Type B pancreatic cell (in vitro differentiated cells): ENCODE results near the gene CD82. TPM values are rescaled to one million over a fixed set of nuclear protein-coding genes. Genes with fewer than 3 reads are reported as not detected.

ENCODE experiments used
- DNase-seq: peaks from one replicate; pipeline ENCODE4 v3.0.0; 2021; ENCODE audit warnings: mixed read lengths; ENCODE audit not compliant: unreplicated experiment; ENCODE audit errors: extremely low spot score
- H3K27ac Mint-ChIP-seq: 2 replicates; pipeline ENCODE4 v1.8.0; 2021; ENCODE audit warnings: mild to moderate bottlenecking, mixed read lengths
- H3K27me3 Mint-ChIP-seq: 2 replicates; pipeline ENCODE4 v1.8.0; 2021; ENCODE audit warnings: mixed read lengths
- H3K36me3 Mint-ChIP-seq: 2 replicates; pipeline ENCODE4 v1.8.0; 2021; ENCODE audit warnings: mixed read lengths
- H3K4me1 Mint-ChIP-seq: one replicate; pipeline ENCODE4 v1.8.0; 2021; ENCODE audit warnings: mixed read lengths; ENCODE audit not compliant: unreplicated experiment
- H3K4me3 Mint-ChIP-seq: 2 replicates; pipeline ENCODE4 v1.8.0; 2021; ENCODE audit warnings: mild to moderate bottlenecking, mixed read lengths
- H3K9me3 Mint-ChIP-seq: 2 replicates; pipeline ENCODE4 v1.8.0; 2021; ENCODE audit warnings: mixed read lengths
- total RNA-seq: library from RNA; stranded (reverse); gene quantifications from 2 replicates; pipeline ENCODE4 v1.2.1, GENCODE V29; 2021; ENCODE audit warnings: low replicate concordance
- TF ChIP-seq, protein P1 (sequence below): fragments of 200-600 bp; sonication (generic); conservative IDR thresholded peaks from 2 replicates; pipeline ENCODE4 v1.5.0; 2021; ENCODE audit warnings: antibody characterized with exemption, mild to moderate bottlenecking

The CD82 gene
- total RNA-seq, 1 donor from 2014 or later, result 82.1 TPM

DNA sequence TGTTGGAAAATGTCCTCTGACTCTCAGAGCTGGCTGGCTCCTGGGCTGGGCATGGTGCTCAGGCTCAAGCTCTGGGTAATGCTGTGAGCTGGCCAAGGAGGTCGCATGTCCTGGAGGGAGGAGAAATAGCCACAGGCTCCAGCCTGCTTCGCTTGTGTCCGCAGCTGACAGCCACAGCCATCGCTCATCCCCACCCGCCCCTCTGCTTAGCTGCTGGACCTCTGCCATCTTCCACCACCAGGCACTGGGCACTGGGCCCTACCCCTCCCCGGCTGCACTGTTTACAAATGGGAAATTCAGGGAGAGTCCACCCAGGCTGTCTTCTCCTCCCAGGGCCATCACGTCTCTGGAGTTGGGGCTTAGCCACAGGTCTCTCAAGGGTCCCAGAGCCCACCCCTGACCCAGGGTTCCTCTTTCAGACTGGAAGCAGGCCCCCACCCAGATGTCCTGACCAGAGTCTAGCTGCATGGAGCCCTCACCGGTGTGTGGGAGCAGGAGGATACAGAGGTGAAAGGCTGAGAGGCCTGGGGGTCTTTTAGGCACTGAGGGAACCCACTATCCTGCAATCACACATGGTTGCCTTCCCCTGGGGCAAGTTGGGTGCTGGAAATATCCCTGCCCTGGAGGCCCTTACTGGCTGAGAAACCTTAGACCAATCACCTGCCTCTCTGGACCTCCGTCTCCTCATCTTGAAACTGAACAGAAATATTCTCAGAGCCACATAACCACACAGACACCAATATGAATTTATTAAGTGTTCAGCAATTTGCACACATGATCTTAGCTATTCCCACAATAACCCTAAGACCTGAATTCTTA lies 62.7 kb downstream of the CD82 start:
- peak; percentile 66 for DNase-seq
- peaks cover 8% of the 10 kb centered on the region for H3K9me3 Mint-ChIP-seq
- TF ChIP-seq, protein P1, sequence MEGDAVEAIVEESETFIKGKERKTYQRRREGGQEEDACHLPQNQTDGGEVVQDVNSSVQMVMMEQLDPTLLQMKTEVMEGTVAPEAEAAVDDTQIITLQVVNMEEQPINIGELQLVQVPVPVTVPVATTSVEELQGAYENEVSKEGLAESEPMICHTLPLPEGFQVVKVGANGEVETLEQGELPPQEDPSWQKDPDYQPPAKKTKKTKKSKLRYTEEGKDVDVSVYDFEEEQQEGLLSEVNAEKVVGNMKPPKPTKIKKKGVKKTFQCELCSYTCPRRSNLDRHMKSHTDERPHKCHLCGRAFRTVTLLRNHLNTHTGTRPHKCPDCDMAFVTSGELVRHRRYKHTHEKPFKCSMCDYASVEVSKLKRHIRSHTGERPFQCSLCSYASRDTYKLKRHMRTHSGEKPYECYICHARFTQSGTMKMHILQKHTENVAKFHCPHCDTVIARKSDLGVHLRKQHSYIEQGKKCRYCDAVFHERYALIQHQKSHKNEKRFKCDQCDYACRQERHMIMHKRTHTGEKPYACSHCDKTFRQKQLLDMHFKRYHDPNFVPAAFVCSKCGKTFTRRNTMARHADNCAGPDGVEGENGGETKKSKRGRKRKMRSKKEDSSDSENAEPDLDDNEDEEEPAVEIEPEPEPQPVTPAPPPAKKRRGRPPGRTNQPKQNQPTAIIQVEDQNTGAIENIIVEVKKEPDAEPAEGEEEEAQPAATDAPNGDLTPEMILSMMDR, result no peak

DNA sequence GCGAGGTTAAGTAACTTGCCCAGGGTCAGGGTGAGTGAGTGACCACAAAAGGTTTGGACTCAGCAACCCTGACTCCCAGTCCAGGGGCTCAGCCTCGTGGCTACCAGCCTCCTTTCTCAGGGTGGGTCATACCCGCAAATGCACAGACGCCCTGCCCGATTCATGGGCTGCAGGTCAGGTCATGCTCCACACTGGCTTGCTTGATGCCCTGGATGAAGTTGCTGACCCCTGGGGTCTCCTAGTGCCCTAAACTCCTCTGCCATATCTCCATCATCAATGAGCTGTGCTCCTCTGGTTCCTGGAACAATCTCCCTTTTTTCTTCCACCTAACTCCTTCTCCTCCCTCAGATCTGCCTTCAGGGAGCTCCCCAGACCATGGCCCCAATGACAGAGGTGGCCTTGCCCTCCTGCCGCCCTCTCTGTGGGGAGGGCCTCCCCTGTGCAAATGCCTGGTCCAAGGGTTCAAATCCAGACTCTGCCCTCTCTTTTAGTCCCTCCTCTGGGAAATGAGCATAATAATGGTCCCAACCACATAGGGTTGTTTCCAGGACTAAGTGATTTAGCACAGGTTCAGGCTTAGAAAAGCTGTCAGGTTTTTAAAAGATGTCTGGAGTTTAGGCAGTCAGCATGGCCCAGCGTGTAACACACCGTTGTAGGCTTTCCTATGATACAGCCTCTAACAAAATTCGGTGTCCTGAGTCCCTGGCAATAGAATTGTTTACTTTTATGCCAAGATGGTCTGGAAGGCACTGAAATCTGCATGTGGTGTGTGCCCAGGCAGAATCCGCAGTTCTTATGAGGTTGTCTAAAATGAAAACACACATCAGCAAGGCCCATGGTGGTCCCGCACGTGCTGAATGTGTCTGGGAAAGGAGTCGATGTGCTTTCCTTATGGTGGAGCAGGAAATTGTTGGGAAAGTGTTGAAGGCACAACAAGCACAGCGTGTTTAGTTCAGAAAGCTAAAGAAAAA lies 63.6 kb downstream of the CD82 start:
- peak overlapping the region; percentile 3 for H3K27ac Mint-ChIP-seq
- peaks cover 8% of the 10 kb centered on the region for H3K9me3 Mint-ChIP-seq
- TF ChIP-seq, protein P1, result no peak
- H3K4me1 Mint-ChIP-seq, result peaks cover 29% of the 10 kb centered on the region
- H3K27me3 Mint-ChIP-seq, result no peaks in the 10 kb centered on the region
- H3K36me3 Mint-ChIP-seq, result no peaks in the 10 kb centered on the region
- peak; percentile 52 for DNase-seq
- no peak overlapping the region for H3K4me3 Mint-ChIP-seq

More for the DNA sequence above, 62.7 kb downstream of the CD82 start:
- Mint-ChIP-seq H3K36me3 (no peaks in the 10 kb centered on the region), H3K27ac (no peak overlapping the region), H3K4me1 (peaks cover 26% of the 10 kb centered on the region), H3K4me3 (no peak overlapping the region), H3K27me3 (no peaks in the 10 kb centered on the region)

DNA sequence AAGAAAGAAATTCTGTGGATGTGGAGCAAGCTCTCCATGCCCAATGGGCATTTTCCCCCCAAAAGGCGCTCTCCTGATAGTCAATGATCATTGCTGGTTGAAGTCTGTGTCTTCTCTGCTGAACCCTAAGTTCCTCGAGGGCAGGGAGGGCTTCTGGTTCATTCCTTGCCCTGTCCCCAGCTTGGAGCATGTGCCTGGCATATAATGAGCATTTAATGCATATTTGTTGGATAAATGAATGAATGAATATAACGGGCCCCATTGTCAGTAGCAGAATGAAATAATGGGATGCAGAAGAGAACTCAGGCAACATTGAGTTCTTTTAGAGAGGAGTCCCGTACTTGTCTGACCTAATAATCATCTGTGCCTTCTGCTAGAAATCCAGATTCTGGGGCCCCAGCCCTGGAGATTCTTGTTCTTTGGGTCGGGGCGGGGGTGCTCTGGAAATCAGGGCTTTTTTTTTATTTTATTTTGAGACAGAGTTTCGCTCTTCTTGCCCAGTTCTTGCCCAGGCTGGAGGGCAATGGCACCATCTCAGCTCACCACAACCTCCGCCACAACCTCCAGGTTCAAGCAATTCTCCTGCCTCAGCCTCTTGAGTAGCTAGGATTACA lies 64.4 kb downstream of the CD82 start:
- Mint-ChIP-seq H3K4me1 (peaks cover 31% of the 10 kb centered on the region), H3K27me3 (no peaks in the 10 kb centered on the region), H3K9me3 (peaks cover 8% of the 10 kb centered on the region), H3K27ac (no peak overlapping the region), H3K4me3 (no peak overlapping the region), H3K36me3 (no peaks in the 10 kb centered on the region)
- DNase-seq, result peak; percentile 32
- TF ChIP-seq, protein P1, result no peak

DNA sequence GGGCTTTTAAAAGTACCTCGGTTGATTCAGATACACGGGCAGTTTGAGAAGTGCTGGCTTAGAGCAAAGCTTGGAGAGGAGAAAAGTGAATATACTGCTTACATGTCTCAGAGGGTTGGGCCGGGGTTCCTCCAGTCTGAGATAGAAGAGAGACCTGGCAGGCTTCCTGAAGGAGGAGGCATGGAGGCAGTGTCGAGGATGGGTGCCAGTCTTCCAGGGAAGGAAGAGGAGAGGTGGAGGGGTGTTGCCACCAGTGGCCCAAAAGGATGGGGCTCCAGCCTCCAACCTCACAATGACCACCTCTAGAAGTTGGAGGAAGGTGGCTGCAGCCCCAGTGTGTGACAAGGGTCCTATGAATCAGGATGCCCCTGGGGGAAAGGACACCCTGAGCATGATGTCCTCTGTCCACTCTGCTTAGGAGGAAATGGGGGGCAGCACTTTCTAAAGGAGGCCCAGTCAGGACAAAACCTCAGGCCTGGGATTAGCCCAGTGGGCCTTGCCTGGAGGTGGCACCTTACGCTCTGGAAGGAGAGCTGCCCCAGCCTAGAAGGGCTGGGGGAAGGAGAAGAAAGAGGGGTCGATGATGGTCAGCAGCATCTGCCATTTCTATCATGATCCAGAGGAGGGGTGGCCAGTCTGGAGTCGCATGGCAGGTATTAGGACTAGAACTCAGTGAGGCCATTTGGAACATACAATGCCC lies 65.2 kb downstream of the CD82 start:
- H3K27ac Mint-ChIP-seq, result no peak overlapping the region
- H3K4me1 Mint-ChIP-seq, result peaks cover 27% of the 10 kb centered on the region
- TF ChIP-seq, protein P1, result no peak
- no peaks in the 10 kb centered on the region for H3K27me3 Mint-ChIP-seq
- no peak overlapping the region for H3K4me3 Mint-ChIP-seq
- peak; percentile 58 for DNase-seq
- H3K36me3 Mint-ChIP-seq, result no peaks in the 10 kb centered on the region
- H3K9me3 Mint-ChIP-seq, result peaks cover 8% of the 10 kb centered on the region

DNA sequence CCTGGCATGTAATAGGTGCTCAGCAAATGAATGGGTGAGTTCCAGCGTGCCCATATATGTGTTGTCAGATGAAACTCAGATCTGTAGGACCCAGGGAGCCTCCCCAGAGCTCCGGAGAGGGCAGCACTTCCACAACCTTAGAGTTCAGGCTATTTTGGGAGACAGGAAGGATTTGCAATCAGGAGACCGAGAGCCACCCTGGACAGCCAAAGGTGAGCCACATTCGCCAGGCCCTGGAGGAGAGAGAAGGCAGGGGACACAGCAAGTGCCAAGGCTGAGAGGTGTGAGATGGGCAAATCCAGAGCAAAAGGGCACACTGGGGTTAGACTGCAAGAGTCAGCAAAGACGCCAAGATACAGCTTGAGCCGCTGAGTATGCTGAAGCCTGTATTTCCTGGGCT lies 66.4 kb downstream of the CD82 start:
- no peak for DNase-seq
- no peaks in the 10 kb centered on the region for H3K27me3 Mint-ChIP-seq
- H3K4me1 Mint-ChIP-seq, result peaks cover 15% of the 10 kb centered on the region
- no peaks in the 10 kb centered on the region for H3K9me3 Mint-ChIP-seq
- no peaks in the 10 kb centered on the region for H3K36me3 Mint-ChIP-seq
- no peak overlapping the region for H3K27ac Mint-ChIP-seq
- no peak overlapping the region for H3K4me3 Mint-ChIP-seq
- TF ChIP-seq, protein P1, result no peak
